ENCODE measurements around the gene CDCP2. TPM values are rescaled to one million over a fixed set of nuclear protein-coding genes. Genes with fewer than 3 reads are reported as not detected.

The CDCP2 gene
- total RNA-seq, 1 donor from 2014 or later, result not detected

GRCh38 chr1:54131419-54131818 lies 21.4 kb downstream of the CDCP2 start:
- intact Hi-C loops (cut with DNase I), result no loop called here
- DNase-seq (ENCODE audit: low spot score in 2 of 2), result no peak

GRCh38 chr1:54129858-54130257 lies 22.9 kb downstream of the CDCP2 start:
- Histone ChIP-seq H3K4me1 (no peaks in the 10 kb centered on the region), H3K27me3 (no peaks in the 10 kb centered on the region), H3K9me3 (no peaks in the 10 kb centered on the region), H3K36me3 (no peaks in the 10 kb centered on the region), H3K4me3 (no peak overlapping the region), H3K27ac (no peak overlapping the region)
- no peak for DNase-seq (ENCODE audit: low spot score in 2 of 2)
- TF ChIP-seq, protein P1, sequence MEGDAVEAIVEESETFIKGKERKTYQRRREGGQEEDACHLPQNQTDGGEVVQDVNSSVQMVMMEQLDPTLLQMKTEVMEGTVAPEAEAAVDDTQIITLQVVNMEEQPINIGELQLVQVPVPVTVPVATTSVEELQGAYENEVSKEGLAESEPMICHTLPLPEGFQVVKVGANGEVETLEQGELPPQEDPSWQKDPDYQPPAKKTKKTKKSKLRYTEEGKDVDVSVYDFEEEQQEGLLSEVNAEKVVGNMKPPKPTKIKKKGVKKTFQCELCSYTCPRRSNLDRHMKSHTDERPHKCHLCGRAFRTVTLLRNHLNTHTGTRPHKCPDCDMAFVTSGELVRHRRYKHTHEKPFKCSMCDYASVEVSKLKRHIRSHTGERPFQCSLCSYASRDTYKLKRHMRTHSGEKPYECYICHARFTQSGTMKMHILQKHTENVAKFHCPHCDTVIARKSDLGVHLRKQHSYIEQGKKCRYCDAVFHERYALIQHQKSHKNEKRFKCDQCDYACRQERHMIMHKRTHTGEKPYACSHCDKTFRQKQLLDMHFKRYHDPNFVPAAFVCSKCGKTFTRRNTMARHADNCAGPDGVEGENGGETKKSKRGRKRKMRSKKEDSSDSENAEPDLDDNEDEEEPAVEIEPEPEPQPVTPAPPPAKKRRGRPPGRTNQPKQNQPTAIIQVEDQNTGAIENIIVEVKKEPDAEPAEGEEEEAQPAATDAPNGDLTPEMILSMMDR (IDR thresholded peaks at IDR 0.05), result no peak
- intact Hi-C loops (cut with DNase I), result no loop called here

More at GRCh38 chr1:54131419-54131818, 21.4 kb downstream of the CDCP2 start:
- TF ChIP-seq, protein P1 (IDR thresholded peaks at IDR 0.05), result no peak
- H3K4me3 ChIP-seq, result no peak overlapping the region
- no peak overlapping the region for H3K27ac ChIP-seq
- H3K36me3 ChIP-seq, result no peaks in the 10 kb centered on the region
- no peaks in the 10 kb centered on the region for H3K9me3 ChIP-seq
- no peaks in the 10 kb centered on the region for H3K4me1 ChIP-seq
- no peaks in the 10 kb centered on the region for H3K27me3 ChIP-seq

GRCh38 chr1:54127594-54128300 lies 25.1 kb downstream of the CDCP2 start:
- DNase-seq (ENCODE audit: low spot score in 2 of 2), result no peak
- intact Hi-C loops (cut with DNase I), result no loop called here
- H3K27ac ChIP-seq, result no peak overlapping the region

DNA sequence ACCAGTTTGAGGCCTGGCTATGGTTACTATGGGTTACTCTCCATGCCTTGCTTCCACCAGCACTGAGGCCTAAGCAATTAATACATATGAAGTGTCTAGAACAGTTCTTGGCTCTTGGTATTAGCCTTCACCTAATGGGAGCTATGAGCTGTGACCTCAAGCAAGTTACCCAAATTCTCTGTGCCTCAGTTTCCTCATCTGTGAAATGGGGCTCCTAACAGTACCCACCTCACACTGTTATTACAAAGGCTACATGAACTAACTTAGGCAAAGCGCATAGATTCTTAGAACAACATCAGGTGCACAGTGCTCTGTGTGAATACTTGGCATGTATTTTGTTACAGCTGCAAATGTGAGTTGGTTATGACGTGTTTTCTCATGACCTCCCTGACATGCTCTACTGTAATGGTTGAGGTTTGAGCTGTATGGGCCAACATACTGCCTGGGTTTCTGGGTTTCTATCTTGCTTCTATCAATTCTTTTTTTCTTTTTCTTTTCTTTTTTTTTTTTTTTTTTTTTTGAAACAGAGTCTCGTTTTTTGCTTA lies 26.5 kb downstream of the CDCP2 start:
- DNase-seq (ENCODE audit: low spot score in 2 of 2), result no peak
- Histone ChIP-seq H3K27me3 (no peaks in the 10 kb centered on the region), H3K27ac (no peak overlapping the region), H3K4me3 (no peak overlapping the region), H3K4me1 (peaks cover 0 to under 1% of the 10 kb centered on the region in 2 donors), H3K36me3 (no peaks in the 10 kb centered on the region), H3K9me3 (no peaks in the 10 kb centered on the region)
- TF ChIP-seq, protein P1 (IDR thresholded peaks at IDR 0.05), result no peak
- intact Hi-C loops (cut with DNase I), result no loop called here

More at GRCh38 chr1:54127594-54128300, 25.1 kb downstream of the CDCP2 start:
- TF ChIP-seq, protein P1 (IDR thresholded peaks at IDR 0.05), result no peak
- Histone ChIP-seq H3K36me3 (no peaks in the 10 kb centered on the region), H3K4me1 (no peaks in the 10 kb centered on the region), H3K4me3 (no peak overlapping the region), H3K27me3 (no peaks in the 10 kb centered on the region), H3K9me3 (no peaks in the 10 kb centered on the region)

DNA sequence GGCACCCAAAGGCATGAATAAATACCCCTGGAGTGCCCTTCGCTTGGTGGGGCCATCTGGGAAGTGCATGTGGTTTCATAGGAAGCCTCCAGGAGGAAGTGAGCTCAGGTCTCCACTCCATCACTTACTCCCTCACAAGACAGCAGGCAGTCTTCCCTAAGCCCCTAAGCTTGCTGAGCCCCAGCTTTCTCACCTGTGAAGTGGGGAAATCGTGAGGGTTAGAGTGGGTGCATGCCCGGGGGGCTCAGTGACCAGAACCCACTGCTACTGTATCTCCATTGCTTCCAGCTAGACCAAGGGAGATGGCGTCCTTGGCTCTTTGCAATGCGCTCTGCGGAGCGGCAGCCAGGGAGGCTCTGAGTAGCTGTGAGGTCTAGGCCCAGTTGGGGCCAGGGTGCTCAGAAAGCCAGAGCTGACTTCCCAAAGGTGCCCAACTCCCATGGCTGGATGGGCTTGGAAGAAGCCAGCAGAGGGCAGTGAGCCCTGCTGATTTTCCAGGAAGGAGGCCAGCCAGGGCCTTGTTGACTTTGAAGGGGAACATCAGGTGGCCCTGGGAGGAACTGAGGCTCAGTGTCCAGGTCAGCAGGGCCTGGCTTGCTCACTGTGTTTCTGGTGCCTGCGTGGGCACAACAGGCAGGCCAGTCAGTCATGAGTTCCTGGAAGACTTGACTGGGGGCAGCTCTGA lies 27.3 kb downstream of the CDCP2 start:
- H3K36me3 ChIP-seq, result no peaks in the 10 kb centered on the region
- peaks cover 0 to 3% of the 10 kb centered on the region in 2 donors for H3K4me1 ChIP-seq
- no peak overlapping the region for H3K27ac ChIP-seq
- TF ChIP-seq, protein P1 (IDR thresholded peaks at IDR 0.05), result no peak
- H3K4me3 ChIP-seq, result no peak overlapping the region
- DNase-seq (ENCODE audit: low spot score in 2 of 2), result no peak
- H3K9me3 ChIP-seq, result no peaks in the 10 kb centered on the region
- intact Hi-C loops (cut with DNase I), result no loop called here
- H3K27me3 ChIP-seq, result no peaks in the 10 kb centered on the region

All from ascending aorta (tissue), 2 donors.